AG09309 (cell line): ENCODE measurements around the gene CALY.
A peak's percentile ranks its signal among the peaks of the same experiment; 100 is the strongest.

Experiments used
- DNase-seq: peaks from one replicate; pipeline ENCODE4 v3.0.0-alpha.2; 2010; ENCODE audit warnings: low read depth
- H3K4me3 ChIP-seq: 2 replicates; pipeline ENCODE4 v1.5.1; 2011; ENCODE audit warnings: mild to moderate bottlenecking, low read depth, low read length, moderate library complexity; ENCODE audit not compliant: control insufficient read depth
- CTCF ChIP-seq: IDR thresholded peaks from 2 replicates; pipeline ENCODE4 v1.5.1; 2011; ENCODE audit warnings: mild to moderate bottlenecking, low read depth, low read length, inconsistent platforms; ENCODE audit not compliant: insufficient read depth, control insufficient read depth; ENCODE audit errors: missing control alignments

Gene CALY

GRCh38 chr10:133312016-133312768 lies 24.5 kb downstream of the CALY start:
- TF ChIP-seq CTCF, result no peak
- no peak for DNase-seq
- H3K4me3 ChIP-seq, result no peak overlapping the region

GRCh38 chr10:133311570-133311969 lies 25.1 kb downstream of the CALY start:
- no peak for DNase-seq
- TF ChIP-seq CTCF, result no peak
- no peak overlapping the region for H3K4me3 ChIP-seq

GRCh38 chr10:133310789-133311188 lies 25.9 kb downstream of the CALY start:
- no peak for DNase-seq
- H3K4me3 ChIP-seq, result no peak overlapping the region
- no peak for TF ChIP-seq CTCF

- DNase-seq, result no peak
- no peak for TF ChIP-seq CTCF
- H3K4me3 ChIP-seq, result no peak overlapping the region
Measured at GRCh38 chr10:133310399-133310755, 26.3 kb downstream of the CALY start.

GRCh38 chr10:133309720-133310398 lies 26.8 kb downstream of the CALY start:
- DNase-seq, result no peak
- H3K4me3 ChIP-seq, result no peak overlapping the region
- no peak for TF ChIP-seq CTCF

GRCh38 chr10:133309100-133309719 lies 27.5 kb downstream of the CALY start:
- H3K4me3 ChIP-seq, result peak overlapping the region; percentile 89
- no peak for TF ChIP-seq CTCF
- no peak for DNase-seq
